K562 (cell line): ENCODE measurements around the gene FOXO4. TPM values are rescaled to one million over a fixed set of nuclear protein-coding genes. Genes with fewer than 3 reads are reported as not detected.

ENCODE experiments used
- E2F3 ChIP-seq: fragments of 250-450 bp; sonication (Bioruptor Pico); IDR thresholded peaks from 2 replicates; pipeline ENCODE4 v1.4.0; 2020; ENCODE audit warnings: mild to moderate bottlenecking
- FOSL1 ChIP-seq: fragments of 200-800 bp; sonication (Bioruptor generic); conservative IDR thresholded peaks from 2 replicates; pipeline ENCODE4 v1.6.1; 2016; ENCODE audit warnings: missing genetic modification characterization, missing compliant biosample characterization
- FOXA3 ChIP-seq, 2 experiments: fragments of 450-650 bp in 1 of 2; sonication (generic) in 1 of 2; formaldehyde crosslinking; IDR thresholded peaks in 1 of 2; conservative IDR thresholded peaks in 1 of 2; 2 replicates each; pipeline versions ENCODE4 v1.4.0 to v1.8.0; 2020 to 2022; ENCODE audit warnings: mild to moderate bottlenecking in 2 of 2, missing genetic modification reagents in 1 of 2
- GATA2 ChIP-seq: sonication (generic); formaldehyde crosslinking; IDR thresholded peaks from 2 replicates; pipeline ENCODE4 v1.4.0; 2020; ENCODE audit warnings: mild to moderate bottlenecking, missing genetic modification reagents
- HDAC8 ChIP-seq: fragments of 450-650 bp; IDR thresholded peaks from 2 replicates; pipeline ENCODE4 v1.6.1; 2016; ENCODE audit warnings: mild to moderate bottlenecking, missing genetic modification characterization, moderate library complexity, missing compliant biosample characterization
- IRF2 ChIP-seq: sonication (generic); formaldehyde crosslinking; IDR thresholded peaks from 2 replicates; pipeline ENCODE4 v1.8.1; 2022; ENCODE audit warnings: mild to moderate bottlenecking, missing genetic modification reagents
- KDM5B ChIP-seq: fragments of 200-600 bp; sonication (generic); IDR thresholded peaks from 2 replicates; pipeline ENCODE4 v1.6.1; 2012; ENCODE audit warnings: low read depth, mild to moderate bottlenecking, moderate library complexity, low read length, control low read depth, inconsistent platforms; ENCODE audit not compliant: insufficient replicate concordance
- MAFG ChIP-seq: fragments of 450-650 bp; conservative IDR thresholded peaks from 2 replicates; pipeline ENCODE4 v1.6.1; 2016; ENCODE audit warnings: missing genetic modification characterization, missing compliant biosample characterization
- MCM7 ChIP-seq, 2 experiments: fragments of 450-650 bp; IDR thresholded peaks; 2 replicates each; pipeline ENCODE4 v1.6.1; 2016 to 2018
- PCBP1 ChIP-seq: fragments of 200-400 bp; formaldehyde crosslinking; IDR thresholded peaks from 2 replicates; pipeline ENCODE4 v1.6.1; 2018; ENCODE audit warnings: mild to moderate bottlenecking, low read depth, low read length; ENCODE audit not compliant: poor library complexity, severe bottlenecking
- POLR2B ChIP-seq: fragments of 450-650 bp; IDR thresholded peaks from 2 replicates; pipeline ENCODE4 v1.6.1; 2018; ENCODE audit warnings: low read depth; ENCODE audit not compliant: partially characterized antibody
- SIRT6 ChIP-seq: IDR thresholded peaks from one replicate; pipeline ENCODE4 v1.6.1; 2012; ENCODE audit warnings: low read depth, mild to moderate bottlenecking, control low read depth, inconsistent platforms, low read length, moderate library complexity
- SMAD4 ChIP-seq: fragments of 250-450 bp; sonication (Bioruptor Pico); conservative IDR thresholded peaks from 2 replicates; pipeline ENCODE4 v1.8.0; 2021; ENCODE audit warnings: inconsistent platforms, mild to moderate bottlenecking, moderate library complexity
- SNRNP70 ChIP-seq: fragments of 200-400 bp; formaldehyde crosslinking; optimal IDR thresholded peaks from 2 replicates; pipeline ENCODE3; 2017; ENCODE audit warnings: low read depth, low read length
- SP1 ChIP-seq: sonication (generic); formaldehyde crosslinking; IDR thresholded peaks from 2 replicates; pipeline ENCODE4 v1.8.1; 2022; ENCODE audit warnings: mild to moderate bottlenecking, missing genetic modification reagents
- TEAD1 ChIP-seq, 2 experiments: fragments of 450-650 bp in 1 of 2; sonication (generic) in 1 of 2; formaldehyde crosslinking; IDR thresholded peaks; 2 replicates each; pipeline versions ENCODE4 v1.4.0 to v1.8.0; 2020 to 2022; ENCODE audit warnings: mild to moderate bottlenecking in 2 of 2, missing genetic modification reagents in 1 of 2
- U2AF1 ChIP-seq: fragments of 200-400 bp; formaldehyde crosslinking; optimal IDR thresholded peaks from 2 replicates; pipeline ENCODE3; 2017; ENCODE audit warnings: mild to moderate bottlenecking, low read depth, low read length, moderate library complexity
- ZNF133 ChIP-seq: fragments of 250-450 bp; sonication (Bioruptor Pico); IDR thresholded peaks from 2 replicates; pipeline ENCODE4 v1.4.0; 2020; ENCODE audit warnings: mild to moderate bottlenecking
- ZNF232 ChIP-seq: sonication (generic); formaldehyde crosslinking; IDR thresholded peaks from 2 replicates; pipeline ENCODE4 v1.8.0; 2022; ENCODE audit warnings: mild to moderate bottlenecking, missing genetic modification reagents
- ZNF253 ChIP-seq: fragments of 250-450 bp; sonication (Bioruptor Pico); conservative IDR thresholded peaks from 2 replicates; pipeline ENCODE4 v1.6.1; 2021; ENCODE audit warnings: mild to moderate bottlenecking
- ZNF3 ChIP-seq: fragments of 250-450 bp; sonication (Bioruptor Pico); IDR thresholded peaks from 2 replicates; pipeline ENCODE4 v1.5.0; 2021; ENCODE audit warnings: mild to moderate bottlenecking, moderate library complexity
- ZNF324 ChIP-seq: fragments of 250-450 bp; sonication (Bioruptor Pico); IDR thresholded peaks from 2 replicates; pipeline ENCODE4 v1.4.0; 2020; ENCODE audit warnings: mild to moderate bottlenecking
- ZNF347 ChIP-seq: fragments of 450-650 bp; formaldehyde crosslinking; IDR thresholded peaks from 2 replicates; pipeline ENCODE4 v1.4.0; 2020; ENCODE audit warnings: low read depth, mild to moderate bottlenecking, moderate library complexity
- ZNF696 ChIP-seq: fragments of 250-450 bp; sonication (Bioruptor Pico); conservative IDR thresholded peaks from 2 replicates; pipeline ENCODE4 v1.4.0; 2020; ENCODE audit warnings: mild to moderate bottlenecking, moderate library complexity
- ZNF780A ChIP-seq: fragments of 250-450 bp; sonication (Bioruptor Pico); IDR thresholded peaks from 2 replicates; pipeline ENCODE4 v1.5.0; 2021; ENCODE audit warnings: mild to moderate bottlenecking
- polyA plus RNA-seq, 8 experiments: library from polyadenylated mRNA; depleted of rRNA in 4 of 8; stranded (reverse) in 5 of 8; unstranded in 3 of 8; fragments of >200 nt; fragmentation: Nextera tagmentation in 2 of 8; fragmentation: Illumina TruSeq in 1 of 8; extraction: Ambion mirVana in 2 of 8; extraction: Trizol in 1 of 8; gene quantifications; 2 replicates each; pipeline versions ENCODE4 v1.2.1 to v1.2.3, GENCODE V29; 2011 to 2014; ENCODE audit warnings: inconsistent platforms in 1 of 8, missing spikeins in 1 of 8
- total RNA-seq, 7 experiments: library from RNA; depleted of rRNA in 6 of 7; stranded (reverse); fragments of >200 nt in 6 of 7; fragmentation: Illumina TruSeq in 2 of 7; extraction: Trizol in 2 of 7; gene quantifications; 2 replicates each; pipeline versions ENCODE4 v1.2.1 to v1.2.3, GENCODE V29; 2011 to 2021; ENCODE audit warnings: low replicate concordance in 1 of 7
- TF ChIP-seq, protein P1 (sequence below): sonication (generic); formaldehyde crosslinking; IDR thresholded peaks from 2 replicates; pipeline ENCODE4 v1.8.0; 2022; ENCODE audit warnings: missing genetic modification reagents, mild to moderate bottlenecking, moderate library complexity, borderline replicate concordance
- TF ChIP-seq, protein P2 (sequence below): fragments of 250-450 bp; sonication (Bioruptor Pico); IDR thresholded peaks from 2 replicates; pipeline ENCODE4 v1.5.0; 2021; ENCODE audit warnings: mild to moderate bottlenecking, borderline replicate concordance

FOXO4 gene
- total and polyA plus RNA-seq, 9 of the 15 experiments (the other 6 are each of a cell fraction or from before 2014, with no cell fraction given) = 0.13 to 26.6 (median 8.5) TPM

DNA sequence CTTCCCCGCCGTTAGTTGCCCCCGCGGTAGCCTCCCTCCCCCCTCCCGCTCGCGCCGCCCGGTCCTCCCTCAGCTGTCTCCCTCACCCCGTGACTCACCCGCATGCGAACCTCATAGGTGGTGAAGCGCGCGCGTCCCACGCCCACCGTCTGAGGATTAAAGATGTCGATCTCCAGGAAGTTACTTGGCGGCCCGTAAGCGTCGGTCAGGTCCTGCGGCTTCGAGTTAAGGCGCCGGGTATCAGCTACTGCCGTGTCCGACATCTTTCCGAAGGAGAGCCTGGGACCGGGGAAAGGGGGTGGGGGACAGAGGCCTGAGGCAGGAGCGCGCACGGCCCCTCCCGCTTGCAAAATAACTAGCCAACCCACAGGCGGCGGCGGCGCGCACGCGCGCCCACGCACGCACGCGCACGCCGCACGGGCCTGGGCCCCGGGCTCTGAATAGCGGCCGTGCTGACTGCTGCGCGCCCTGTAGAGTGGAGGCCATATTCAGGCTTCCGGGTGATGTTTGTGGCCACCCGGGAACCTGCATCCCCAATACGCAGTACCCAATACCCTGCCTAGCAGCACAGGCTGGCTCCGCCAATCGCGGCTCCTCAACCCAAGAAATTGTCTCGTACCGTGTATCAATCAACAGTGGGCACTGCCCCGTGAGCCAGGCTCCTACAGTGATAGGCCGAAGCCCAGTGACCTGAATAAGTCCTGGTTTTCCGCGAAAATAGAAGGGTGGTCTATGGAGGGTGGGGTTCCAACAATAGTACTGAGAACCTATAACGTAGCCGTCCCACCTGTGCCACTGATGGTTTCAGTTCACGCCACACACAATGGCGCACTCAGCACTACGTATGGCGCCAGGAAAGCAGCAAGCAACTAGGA, 27.4 kb upstream of the FOXO4 start, which contains the start of gene SNX12 (continued):
- TF ChIP-seq TEAD1 (CRISPR knock-in tag; IDR thresholded peaks at IDR 0.05) = 0 out of 4 replicates have a peak, but pooled peaks of 1 of the 2 experiments have one; percentile 33
- TF ChIP-seq ZNF696 (CRISPR knock-in tag) = no peak
- TF ChIP-seq SP1 (CRISPR knock-in tag) = 0 out of 2 replicates have a peak, but pooled peaks have one; percentile 29
- TF ChIP-seq ZNF324 (CRISPR knock-in tag) = no peak
- TF ChIP-seq IRF2 = no peak
- no peak for TF ChIP-seq ZNF347 (CRISPR knock-in tag)
- TF ChIP-seq SIRT6 = no peak
- TF ChIP-seq ZNF780A (CRISPR knock-in tag) = no peak
- no peak for TF ChIP-seq E2F3
- TF ChIP-seq U2AF1 = no peak
- TF ChIP-seq, protein P1, sequence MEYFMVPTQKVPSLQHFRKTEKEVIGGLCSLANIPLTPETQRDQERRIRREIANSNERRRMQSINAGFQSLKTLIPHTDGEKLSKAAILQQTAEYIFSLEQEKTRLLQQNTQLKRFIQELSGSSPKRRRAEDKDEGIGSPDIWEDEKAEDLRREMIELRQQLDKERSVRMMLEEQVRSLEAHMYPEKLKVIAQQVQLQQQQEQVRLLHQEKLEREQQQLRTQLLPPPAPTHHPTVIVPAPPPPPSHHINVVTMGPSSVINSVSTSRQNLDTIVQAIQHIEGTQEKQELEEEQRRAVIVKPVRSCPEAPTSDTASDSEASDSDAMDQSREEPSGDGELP (CRISPR knock-in tag) = peak; percentile 90
- TF ChIP-seq ZNF3 = no peak
- TF ChIP-seq SNRNP70 = no peak
- no peak for TF ChIP-seq MAFG (tag)
- TF ChIP-seq HDAC8 (tag) = peak; percentile 87
- TF ChIP-seq GATA2 (CRISPR knock-in tag) = no peak
- TF ChIP-seq KDM5B = no peak
- no peak for TF ChIP-seq MCM7 (IDR thresholded peaks at IDR 0.05)
- TF ChIP-seq ZNF133 = no peak
- TF ChIP-seq POLR2B = no peak
- TF ChIP-seq SMAD4 (CRISPR knock-in tag) = peak; percentile 95
- TF ChIP-seq FOXA3 (CRISPR knock-in tag; conservative IDR thresholded peaks at IDR 0.05 in 1 of 2, IDR thresholded peaks at IDR 0.05 in 1 of 2) = no peak
- TF ChIP-seq FOSL1 (tag) = peak; percentile 89
- TF ChIP-seq, protein P2, sequence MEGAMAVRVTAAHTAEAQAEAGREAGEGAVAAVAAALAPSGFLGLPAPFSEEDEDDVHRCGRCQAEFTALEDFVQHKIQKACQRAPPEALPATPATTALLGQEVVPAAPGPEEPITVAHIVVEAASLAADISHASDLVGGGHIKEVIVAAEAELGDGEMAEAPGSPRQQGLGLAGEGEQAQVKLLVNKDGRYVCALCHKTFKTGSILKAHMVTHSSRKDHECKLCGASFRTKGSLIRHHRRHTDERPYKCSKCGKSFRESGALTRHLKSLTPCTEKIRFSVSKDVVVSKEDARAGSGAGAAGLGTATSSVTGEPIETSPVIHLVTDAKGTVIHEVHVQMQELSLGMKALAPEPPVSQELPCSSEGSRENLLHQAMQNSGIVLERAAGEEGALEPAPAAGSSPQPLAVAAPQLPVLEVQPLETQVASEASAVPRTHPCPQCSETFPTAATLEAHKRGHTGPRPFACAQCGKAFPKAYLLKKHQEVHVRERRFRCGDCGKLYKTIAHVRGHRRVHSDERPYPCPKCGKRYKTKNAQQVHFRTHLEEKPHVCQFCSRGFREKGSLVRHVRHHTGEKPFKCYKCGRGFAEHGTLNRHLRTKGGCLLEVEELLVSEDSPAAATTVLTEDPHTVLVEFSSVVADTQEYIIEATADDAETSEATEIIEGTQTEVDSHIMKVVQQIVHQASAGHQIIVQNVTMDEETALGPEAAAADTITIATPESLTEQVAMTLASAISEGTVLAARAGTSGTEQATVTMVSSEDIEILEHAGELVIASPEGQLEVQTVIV (CRISPR knock-in tag) = no peak
- no peak for TF ChIP-seq ZNF232 (CRISPR knock-in tag)
- TF ChIP-seq PCBP1 = peak; percentile 88
- no peak for TF ChIP-seq ZNF253 (CRISPR knock-in tag)
